NCI-H524 (cell line): ENCODE results near the gene HFM1.
"Not testable (repeated sequence)": the region's sequence is repeated elsewhere in the genome, so short reads cannot be mapped to it uniquely, and the experiment has no call there.

Source experiments
- DNase-seq, 2 experiments: peaks; one replicate each; lab custom pipeline; 2025; lab: John Stamatoyannopoulos, UW

Gene HFM1

DNA sequence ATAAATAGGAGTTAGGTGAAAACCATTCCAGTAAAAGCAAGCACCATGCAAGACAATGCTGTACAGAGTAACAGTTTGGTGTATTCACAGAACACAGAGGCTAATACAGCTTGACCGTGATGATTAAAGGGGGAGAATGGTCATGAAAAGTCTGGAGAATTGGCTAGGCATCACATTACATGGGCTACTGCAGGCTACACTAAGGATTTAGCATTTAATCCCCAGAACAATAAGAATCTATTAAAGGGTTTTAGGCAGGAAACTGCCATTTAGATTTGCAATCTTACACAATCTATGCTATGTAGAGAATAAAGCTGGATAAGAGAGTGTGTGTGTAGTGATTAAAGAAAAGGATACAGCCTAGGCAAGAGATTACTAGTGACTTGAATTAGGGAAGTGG lies 30.6 kb downstream of the HFM1 start:
- DNase-seq = peak in 1 of 2 experiments; percentile 32

DNA sequence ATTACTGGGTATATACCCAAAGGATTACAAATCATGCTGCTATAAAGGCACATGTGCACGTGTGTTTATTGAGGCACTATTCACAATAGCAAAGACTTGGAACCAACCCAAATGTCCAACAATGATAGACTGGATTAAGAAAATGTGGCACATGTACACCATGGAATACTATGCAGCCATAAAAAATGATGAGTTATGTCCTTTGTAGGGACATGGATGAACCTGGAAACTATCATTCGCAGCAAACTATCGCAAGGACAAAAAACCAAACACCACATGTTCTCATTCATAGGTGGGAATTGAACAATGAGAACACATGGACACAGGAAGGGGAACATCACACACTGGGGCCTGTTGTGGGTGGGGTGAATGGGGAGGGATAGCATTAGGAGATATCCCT lies 32.4 kb downstream of the HFM1 start:
- DNase-seq = not testable (repeated sequence)

DNA sequence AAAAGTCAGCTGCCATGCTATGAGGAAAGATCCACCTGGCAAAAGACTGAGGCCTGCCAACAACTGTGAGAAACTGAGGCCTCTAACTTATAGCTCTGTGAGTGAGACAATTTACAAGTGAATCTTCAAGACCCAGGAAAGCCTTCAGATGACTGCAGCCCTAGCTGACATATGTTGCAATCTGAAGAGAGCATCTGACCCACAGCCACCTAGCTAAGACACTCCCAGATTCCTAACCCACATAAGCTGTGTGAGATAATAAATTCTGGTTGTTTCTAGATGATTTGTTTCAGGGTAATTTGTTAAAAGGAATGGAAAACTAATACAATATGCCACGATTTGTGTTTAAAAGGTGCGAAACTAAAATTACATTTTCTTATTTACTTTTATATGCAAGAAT lies 55.1 kb downstream of the HFM1 start:
- no peak for DNase-seq

DNA sequence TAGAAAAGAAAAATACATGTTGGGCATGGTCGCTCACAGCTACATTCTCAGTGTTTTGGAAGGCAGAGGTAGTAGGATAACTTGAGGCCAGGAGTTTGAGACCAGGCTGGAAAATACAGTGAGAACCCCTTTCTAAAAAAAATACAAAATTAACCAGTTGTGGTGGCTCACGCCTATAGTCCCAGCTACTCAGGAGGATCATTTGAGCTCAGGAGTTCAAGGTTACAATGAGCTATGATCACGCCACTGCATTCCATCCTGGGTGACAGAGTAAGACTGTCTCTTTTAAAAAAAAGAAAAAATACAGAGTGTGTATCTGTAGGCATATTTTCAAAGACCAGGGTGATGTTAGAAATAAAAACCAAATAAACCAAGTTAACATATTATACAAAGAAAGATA lies 57.8 kb downstream of the HFM1 start:
- DNase-seq = no peak

DNA sequence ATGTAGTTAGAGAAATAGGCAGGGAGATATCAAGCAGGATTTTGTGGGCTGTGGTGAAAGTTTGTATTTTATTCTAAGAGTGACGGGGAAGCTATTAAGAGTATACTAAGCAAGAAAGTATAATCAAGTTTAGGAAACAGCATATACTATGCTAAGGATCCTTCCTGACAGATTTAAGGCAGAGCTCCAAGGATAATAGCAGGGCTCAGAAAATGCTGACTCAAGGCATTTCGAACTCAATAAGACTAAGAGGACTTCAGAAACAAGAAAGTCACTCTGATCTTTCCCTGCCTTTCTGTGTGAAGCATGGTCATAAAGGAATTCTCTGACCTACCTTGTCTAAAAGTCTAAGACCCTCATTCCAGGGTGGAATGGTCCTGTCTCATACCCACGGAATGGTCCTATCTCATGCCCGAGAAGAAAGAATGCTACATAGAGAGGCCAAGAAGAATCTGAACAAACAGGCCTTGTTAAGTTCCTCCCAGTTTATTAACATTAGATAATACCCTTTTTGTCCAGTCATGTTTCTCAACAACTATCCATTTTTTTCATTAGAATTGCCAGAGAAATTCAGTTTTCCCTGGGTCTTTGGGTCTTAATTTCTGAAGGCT lies 59.1 kb downstream of the HFM1 start:
- DNase-seq = no peak

DNA sequence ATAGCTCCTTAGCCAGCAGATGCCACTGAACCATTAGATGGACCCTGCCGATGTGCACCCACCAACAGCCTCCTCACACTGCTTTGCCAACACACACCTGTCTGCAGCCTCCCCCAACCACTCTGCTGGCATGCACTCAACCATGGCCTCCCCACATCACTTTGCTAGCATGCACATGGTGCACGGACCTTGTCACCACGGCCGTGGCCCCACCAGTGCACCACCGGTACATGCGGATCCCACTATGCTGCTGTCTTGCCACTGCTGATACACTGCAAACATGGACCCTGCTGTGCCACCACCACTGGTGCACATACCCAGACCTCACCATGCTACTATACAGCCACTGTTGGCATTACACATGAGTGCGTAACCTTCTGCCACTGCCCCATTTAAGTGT lies 66.1 kb downstream of the HFM1 start:
- DNase-seq = no peak

DNA sequence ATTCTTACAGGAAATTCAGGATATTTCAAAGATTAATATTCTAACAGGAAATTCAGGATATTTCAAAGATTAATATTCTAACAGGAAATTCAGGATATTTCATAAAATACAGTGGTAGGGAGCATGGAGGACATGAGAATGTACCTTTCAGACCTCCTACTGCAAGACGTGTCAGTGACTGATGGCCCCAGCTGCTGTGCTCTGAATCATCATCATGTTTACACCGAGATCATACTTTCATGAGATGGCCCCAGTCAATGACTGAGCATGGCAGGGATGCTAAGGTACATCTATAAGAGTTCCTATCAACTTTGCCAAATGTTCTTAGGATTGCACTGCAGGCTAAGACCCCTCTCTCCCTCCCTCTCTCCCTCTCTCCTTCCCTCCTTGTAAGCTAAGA lies 69.0 kb downstream of the HFM1 start:
- peak in 1 of 2 experiments; percentile 10 for DNase-seq

DNA sequence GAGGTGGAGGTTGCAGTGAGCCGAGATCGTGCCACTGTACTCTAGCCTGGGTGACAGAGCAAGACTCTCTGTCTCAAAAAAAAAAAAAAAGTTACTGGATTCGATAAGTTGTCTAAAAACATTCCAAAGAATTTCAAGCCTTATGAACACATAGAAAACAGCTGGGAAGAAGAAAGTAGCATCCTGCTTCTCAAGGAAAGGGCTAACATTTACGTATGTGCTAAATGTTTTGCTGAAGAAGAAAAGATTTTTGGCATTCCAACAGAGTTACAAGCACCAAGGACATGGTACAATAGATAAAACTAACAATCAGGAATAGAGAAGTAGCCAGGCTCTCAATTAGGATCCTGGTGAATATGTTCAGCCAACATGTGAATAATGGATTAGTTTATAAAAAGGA lies 69.8 kb downstream of the HFM1 start:
- no peak for DNase-seq

DNA sequence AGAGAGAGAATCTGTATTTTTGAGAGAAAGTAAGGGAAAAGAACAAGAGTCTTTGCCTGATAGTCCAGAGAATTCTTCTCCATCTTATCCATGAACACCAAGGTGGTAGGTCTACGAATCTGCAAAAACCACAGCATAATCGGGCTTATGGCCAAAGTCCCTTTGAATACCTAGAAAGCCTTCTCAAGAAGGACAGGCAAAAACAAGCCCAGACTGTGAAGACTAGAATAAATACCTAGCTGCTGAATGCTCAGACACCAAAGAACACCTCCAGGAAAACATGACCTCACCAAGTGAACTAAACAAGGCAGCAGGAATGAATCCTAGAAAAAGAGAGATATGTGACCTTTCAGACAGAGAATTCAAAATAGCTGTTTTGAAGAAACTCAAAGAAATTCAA lies 79.2 kb downstream of the HFM1 start:
- no peak for DNase-seq

DNA sequence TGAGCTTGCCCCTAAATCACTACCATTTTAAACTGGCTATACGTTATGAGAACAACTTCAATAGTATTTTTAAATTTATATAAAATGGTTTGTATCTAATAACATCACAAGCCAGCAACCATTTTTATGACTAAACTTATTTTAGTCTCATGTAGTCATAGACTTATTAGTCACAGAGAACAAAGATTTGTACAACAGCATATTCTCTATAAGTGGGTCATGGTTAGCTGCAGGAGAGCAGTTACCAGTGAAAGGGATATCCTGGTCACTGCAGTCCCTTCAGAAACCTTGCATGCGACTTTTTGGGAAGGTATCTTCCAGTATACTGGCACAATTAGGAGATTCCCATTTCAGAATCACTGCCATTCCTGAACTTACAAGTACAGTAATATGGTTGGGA lies 90.0 kb downstream of the HFM1 start:
- DNase-seq = no peak

DNA sequence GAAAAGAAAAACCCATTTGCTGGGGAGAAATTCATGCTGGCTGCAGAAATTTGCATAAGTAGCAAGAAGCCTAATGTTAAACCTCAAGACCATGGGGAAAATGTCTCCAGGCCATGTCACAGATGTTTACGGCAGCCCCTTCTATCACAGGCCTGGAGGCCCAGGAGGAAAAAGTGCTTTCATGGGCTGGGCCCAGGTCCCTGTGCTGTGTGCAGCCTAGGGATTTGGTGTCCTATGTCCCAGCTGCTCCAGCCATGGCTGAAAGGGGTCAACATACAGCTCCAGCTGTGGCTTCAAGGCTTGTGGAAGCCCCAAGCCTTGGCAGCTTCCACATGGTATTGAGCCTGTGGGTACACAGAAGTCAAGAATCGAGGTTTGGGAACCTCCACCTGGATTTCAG lies 93.0 kb downstream of the HFM1 start:
- no peak for DNase-seq

DNA sequence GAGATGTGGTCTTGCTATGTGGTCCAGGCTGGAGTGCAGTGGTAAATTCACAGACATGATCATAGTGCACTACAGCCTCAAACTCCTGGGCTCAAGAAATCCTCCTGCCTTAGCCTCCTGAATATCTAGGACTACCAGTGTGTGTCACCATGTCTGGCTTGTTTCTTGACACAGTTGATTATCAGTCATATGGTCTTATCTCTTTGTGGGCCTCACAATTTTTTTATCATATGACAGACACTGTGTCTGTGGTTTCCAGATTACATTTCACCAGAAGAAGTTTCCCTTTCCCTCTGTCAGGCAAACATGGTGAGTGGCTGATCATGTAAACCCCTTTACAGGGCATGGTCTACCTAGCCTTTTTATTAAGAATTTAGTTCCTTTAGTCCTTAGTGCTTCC lies 96.1 kb downstream of the HFM1 start:
- no peak for DNase-seq

DNA sequence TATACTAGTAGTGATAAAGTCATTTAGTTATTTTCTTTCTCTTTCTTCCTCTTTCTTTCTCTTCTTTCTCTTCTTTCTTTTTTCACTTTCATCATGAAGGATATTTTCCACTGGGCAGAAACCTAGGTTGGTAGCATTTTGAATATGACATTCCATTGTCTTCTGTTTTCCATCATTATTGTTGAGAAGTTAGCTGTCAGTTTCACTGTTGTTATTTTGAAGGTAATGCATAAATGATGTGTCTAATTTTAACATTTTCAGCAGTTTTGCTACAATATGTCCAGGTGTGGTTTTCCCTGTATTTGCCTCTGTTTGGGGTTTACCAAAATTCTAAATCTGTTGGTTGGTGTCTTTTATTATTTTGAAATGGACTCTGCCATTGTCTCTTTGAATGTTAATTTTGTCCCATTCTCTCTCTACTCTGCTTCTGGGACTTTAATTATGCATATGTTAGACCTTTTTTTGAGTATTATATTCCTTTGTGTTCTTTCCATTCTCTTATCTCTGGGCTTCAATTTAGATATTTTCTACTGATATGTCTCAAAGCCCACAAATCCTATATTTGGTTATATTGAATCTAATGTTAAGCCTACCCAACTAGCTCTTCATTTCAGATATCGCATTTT lies 96.7 kb downstream of the HFM1 start:
- DNase-seq = no peak

DNA sequence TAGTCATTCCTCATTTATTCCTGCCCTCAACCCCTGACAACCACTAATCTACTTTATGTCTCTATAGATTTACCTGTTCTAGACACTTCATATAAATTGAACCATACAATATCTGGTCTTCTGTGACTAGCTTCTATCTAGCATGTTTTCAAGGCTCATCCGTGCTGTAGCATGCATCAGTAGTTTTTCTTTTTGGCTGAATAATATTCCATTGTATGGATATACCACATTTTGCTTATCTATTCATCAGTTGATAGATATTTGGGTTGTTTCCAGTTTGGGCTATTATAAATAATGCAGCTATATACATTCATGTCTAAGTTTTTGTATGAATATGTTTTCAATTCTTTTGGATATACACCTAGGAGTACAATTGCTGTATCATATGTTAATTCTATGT lies 101.5 kb downstream of the HFM1 start:
- no peak for DNase-seq

DNA sequence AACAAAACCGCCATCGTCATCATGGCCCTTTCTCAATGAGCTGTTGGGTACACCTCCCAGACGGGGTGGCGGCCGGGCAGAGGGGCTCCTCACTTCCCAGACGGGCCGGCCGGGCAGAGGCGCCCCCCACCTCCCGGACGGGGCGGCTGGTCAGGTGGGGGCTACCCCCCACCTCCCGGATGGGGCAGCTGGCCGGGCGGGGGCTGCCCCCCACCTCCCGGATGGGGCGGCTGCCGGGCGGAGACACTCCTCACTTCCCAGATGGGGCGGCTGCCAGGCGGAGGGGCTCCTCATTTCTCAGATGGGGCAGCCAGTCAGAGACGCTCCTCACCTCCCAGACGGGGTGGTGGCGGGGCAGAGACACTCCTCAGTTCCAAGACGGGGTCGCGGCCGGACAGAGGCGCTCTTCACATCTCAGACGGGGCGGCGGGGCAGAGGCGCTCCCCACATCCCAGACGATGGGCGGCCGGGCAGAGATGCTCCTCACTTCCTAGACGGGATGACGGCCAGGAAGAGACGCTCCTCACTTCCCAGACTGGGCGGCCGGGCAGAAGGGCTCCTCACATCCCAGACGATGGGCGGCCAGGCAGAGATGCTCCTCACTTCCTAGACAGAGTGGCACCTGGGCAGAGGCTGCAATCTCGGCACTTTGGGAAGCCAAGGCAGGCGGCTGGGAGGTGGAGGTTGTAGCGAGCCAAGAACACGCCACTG lies 115.6 kb downstream of the HFM1 start:
- DNase-seq = not testable (repeated sequence)

DNA sequence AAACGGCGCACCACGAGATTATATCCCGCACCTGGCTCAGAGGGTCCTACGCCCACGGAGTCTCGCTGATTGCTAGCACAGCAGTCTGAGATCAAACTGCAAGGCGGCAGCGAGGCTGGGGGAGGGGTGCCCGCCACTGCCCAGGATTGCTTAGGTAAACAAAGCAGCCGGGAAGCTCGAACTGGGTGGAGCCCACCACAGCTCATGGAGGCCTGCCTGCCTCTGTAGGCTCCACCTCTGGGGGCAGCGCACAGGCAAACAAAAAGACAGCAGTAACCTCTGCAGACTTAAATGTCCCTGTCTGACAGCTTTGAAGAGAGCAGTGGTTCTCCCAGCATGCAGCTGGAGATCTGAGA lies 117.7 kb downstream of the HFM1 start:
- DNase-seq = not testable (repeated sequence)

DNA sequence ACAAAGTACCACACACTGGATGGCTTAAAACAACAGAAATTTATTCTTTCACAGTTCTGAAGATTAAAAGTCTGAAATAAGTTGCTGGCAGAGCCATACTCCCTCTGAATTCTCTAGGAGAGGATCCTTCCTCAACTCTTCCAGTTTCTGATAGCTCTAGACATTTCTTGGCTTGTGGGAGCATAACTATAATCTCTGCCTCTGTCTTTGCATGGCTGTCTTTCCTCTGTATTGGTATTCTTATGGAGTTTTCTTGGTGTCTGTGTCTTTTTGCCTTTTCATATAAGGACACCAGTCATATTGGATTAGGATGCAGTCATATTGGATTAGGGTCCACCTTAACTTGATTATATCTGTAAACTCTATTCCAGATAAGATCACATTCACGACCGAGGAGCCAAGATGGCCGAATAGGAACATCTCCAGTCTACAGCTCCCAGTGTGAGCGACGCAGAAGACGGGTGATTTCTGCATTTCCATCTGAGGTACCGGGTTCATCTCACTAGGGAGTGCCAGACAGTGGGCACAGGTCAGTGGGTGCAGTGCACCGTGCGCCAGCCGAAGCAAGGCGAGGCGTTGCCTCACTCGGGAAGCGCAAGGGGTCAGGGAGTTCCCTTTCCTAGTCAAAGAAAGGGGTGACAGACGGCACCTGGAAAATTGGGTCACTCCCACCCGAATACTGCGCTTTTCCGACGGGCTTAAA lies 118.2 kb downstream of the HFM1 start:
- not testable (repeated sequence) for DNase-seq

DNA sequence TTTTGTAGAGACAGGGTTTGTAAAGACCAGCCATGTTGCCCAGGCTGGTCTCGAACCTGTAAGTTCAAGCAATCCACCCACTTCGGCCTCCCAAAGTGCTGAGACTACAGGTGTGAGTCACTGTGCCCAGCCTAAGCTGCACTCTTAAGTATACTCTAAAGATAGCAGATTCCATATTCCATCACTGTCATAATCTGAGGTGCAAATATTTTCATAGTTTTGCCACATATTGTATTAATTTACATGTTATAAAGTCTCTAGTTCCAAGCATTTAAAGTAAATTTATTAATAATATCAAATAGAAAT lies 121.3 kb downstream of the HFM1 start:
- DNase-seq = no peak

DNA sequence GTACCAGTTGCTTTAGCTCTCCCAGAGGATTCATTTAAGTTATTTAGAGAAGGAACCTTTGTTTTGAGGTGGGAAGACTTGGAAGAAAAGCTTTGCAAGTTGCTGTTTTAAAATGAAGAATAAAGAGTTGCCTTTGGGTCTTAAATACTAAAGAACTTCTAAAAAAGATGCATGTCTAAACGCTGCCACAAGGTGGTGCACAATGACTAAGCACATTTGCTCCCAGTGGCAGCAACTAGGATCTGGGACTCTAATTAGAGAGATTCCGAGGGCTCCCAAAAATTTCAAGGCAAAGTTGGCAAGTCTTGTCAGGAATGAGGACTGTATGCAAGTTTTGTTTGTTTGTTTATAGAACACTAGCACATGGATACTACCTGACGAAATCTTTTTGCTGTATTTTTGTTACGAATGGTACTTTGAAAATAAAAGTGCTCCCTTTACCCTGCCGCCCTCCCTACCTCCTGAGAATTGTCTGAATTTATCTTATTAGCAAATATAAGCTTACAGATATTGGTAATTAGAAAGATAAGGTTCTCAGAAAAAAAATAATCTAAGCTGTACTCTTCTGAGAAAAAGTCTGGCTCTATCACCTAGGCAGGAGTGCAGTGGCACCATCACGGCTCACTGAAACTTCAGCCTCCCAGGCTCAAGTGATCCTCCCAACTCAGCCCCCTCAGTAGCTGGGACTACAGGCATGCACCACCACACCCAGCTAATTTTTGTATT lies 121.8 kb downstream of the HFM1 start:
- peak; percentile 9 to 61 for DNase-seq

DNA sequence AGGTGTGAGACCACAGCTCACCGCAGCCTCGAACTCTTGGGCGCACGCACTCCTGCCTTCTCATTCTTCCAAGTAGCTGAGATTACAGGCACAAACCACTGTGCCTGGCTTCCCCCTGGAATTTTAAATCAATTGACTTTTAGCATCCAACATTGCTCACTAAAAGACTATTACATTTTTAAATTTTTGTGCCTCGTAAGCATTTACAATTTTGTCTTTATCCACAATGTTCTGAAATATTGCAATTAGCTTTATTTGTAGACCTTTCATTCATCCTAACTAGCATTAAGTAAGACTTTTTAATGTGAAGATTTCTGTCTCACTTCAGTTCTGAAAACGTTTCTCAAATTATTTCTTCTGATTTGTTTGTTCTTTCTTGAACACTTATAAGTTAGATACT lies 122.9 kb downstream of the HFM1 start:
- DNase-seq = no peak

DNA sequence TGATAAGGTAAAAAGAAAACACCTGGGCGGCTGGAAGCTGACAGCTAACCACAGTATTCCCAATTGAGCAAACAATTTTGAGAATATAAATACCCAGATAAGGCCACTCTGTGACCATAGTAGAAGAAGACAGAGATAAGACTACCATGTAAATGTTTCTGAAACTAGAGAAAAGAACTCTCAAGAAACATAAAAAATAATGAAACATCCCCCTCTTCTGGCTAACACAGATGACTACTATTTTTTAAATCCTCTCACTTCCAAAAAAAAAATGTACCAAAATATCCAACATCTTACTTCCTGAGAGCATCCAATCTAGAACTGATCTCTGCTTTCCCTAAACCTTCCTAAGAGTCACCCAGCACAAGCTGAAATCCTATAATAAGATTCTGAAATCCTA lies 125.9 kb downstream of the HFM1 start:
- DNase-seq = peak in 1 of 2 experiments; percentile 35

DNA sequence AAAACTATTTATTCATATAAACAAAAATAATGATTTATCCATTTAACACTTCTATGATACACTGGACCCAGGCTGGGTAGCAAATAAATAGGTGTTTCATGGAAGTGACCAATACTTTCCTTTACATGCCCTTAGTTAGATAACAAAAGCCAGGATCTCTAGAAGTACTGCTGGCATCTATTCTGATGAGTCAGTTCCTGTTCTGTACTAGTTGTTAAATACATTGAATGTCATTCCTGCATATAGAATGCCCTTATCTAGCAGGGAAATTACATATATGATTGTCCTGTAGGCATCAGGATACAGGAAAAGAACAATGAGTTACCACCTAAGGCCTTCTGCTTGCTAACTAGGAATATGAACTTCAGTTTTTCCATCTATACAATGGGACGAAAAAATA lies 130.8 kb downstream of the HFM1 start:
- DNase-seq = no peak

DNA sequence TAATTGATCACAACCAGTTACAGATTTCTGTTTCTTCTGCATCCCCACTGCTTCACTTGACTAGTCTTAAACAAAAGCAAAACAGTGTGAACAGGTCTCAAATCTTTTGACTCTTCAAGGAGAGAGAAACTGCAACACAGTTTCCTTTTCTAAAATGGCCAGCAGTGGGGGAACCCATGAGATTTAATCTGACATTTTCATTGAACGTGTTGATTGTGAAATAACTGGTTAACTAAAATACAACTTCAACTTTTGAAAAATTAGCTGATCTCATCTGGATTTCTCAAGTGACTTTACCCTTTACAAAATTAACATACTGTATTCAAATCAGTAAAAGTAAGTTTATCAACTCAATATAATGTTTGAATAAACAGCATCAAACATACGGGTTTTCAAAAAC lies 143.0 kb downstream of the HFM1 start:
- no peak for DNase-seq
